HG03520 (cell line): Measurements from ENCODE around the gene POLN.

Experiments used
- ATAC-seq: cut with Tn5 transposase; IDR thresholded peaks from one replicate; pipeline ENCODE4 v1.9.1; 2021; ENCODE audit warnings: mild to moderate bottlenecking, moderate library complexity; ENCODE audit not compliant: unreplicated experiment

The POLN gene

DNA sequence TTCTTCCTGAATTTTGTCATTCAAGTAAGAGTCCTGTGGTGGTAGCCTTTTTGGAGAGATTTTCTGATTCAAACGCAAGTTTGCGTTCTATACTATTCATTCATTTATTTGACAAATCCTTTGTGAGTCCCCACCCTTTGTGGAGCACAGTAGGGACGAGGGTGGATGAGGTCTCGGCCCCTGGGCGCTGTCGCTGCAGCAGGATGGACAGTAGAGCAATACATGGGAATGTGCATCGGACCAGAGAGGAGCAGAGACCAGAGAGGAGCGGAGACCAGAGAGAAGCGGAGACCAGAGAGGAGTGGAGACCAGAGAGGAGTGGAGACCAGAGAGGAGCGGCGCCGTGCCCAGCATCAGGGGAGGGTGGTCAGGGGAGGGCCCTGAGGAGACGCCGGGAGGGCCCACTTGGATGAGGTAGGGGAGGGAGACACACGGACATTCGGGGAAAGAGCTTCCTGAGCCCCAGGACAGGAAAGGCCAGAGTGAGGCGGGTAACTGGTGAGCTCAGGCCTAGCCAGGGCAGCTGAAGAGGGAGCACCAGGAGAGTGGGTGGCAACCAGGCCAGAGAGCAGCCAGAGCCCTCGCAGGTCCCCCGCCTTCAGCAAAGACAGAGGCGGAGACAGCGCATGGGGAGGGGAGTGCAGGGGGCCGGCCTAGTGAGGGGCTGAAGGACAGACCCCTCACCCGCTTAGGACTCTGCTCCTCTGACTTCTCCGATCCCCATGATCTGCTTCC is 115.4 kb downstream of the POLN start:
- ATAC-seq, result no peak

DNA sequence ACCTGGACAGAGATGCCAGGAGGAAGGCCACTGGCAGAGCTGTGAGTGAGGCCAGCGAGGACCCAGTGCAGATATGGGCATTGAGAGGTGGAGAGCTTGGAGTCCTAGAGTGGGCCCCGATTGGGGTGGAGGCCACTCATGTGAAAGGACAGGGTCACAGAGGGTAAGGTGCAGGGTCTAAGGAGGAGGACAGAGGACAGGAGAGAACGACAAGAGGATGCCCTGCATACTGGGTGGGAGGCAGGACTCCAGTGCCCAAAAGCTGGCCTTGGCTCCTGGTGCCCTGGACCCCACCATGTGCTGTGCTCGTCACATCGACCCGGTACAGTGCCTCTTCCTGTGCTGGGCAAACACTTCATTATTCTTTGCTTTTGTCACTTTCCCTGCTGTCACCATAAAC is 116.1 kb downstream of the POLN start:
- ATAC-seq, result no peak

DNA sequence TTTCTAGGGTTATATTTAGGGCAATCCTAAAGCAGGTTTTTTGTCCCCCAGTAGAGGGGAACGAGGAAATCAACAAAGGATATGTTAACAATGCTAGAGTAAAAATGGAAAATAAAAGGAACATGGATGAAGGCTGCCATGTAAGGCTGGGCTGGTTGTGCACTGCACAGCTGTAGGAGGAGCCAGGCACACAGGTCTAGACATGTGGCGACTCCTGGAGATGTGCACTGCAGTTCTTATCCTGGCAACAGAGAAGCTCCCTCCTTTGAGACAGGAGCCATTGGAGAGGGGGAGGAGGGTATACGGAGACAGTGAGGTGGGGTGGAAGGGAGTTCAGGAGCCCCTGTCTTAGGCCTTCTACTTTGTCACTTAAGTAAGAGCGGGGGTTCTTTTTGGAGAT is 116.9 kb downstream of the POLN start:
- ATAC-seq, result no peak

DNA sequence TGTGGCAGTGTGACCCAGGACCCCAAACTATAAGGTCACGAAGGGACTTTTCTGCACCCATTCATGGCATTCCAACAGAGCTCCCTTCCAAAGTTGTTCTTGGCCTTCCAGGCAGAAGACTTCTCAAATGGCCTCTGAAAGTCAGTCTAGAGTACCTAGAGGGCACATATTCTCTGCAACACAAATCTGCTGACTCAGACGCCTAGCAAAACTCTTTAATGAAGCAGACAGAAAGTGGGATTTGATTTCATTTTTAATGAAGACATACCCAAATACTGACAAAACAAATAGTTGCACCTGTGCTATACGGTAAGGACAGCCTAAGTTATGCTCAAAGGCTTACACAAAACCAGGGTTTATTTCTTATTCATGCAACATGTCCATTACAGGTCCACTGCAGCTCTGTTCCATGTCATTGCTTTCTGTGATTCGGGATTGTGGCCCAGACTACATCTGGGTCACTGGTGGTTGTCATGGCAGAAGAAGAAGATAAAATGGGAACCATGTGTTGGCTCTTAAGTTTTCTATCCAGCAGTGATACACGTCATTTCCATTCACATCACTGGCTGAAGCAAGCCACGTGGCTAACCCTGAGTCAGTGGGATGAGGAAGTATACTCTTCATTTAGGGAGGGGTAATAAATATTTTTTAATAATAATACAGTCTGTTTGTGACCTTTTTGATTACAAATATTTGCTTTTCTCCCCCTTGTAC is 125.1 kb downstream of the POLN start:
- ATAC-seq, result no peak

DNA sequence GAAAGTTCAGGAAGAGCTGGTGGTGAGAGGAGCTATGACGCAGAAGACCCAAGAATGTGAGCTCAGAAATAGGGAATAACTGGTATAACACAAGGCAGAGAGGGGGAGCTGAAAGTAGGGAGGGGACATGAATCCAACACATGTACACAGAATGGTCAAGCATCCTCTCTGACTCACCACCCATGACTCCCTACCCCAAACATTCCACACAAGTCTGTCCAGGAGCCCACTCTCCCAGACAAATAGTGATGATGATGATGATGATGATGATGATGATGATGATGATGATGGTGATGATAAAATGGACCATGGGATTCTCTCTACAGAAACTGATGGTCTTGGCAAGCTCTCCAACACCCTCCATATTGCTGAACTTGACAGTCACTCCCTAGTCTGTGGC is 136.4 kb downstream of the POLN start:
- no peak for ATAC-seq

DNA sequence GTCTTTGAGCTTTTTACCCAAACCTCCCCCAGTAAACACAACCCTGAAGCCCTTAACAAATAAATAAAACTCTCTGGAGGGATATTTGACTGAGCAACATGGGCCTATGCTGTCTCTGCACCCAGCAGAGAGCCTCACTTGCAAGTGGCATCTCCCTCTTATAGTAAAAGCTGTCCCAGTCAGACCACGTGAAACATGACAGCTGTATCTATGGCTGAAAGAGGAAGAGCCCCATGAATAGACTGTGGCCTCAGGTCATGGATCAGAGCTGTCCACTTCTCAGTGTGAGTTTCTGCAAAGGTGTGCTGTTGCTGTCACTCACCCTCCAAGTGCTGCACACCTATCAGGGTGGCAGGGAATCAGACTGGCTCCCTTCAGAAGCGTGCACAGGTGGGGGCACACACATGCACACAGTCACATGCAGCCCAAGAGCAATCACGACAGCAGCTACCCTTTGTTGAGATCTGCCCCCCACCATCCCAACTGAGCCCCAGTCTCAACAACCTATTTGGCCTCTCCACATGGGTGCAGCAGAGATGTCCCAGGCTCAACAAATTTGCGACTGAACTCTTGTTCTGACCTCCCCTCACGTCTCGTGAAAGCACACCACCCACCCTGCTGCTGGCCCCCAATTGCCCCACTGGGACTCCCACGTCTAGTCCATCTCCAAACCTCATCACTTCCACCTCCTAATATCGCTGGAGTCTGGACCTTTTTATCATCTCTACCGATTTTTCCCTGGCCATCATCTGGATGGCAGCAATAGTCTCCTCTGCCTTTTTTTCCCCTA is 137.2 kb downstream of the POLN start:
- no peak for ATAC-seq

DNA sequence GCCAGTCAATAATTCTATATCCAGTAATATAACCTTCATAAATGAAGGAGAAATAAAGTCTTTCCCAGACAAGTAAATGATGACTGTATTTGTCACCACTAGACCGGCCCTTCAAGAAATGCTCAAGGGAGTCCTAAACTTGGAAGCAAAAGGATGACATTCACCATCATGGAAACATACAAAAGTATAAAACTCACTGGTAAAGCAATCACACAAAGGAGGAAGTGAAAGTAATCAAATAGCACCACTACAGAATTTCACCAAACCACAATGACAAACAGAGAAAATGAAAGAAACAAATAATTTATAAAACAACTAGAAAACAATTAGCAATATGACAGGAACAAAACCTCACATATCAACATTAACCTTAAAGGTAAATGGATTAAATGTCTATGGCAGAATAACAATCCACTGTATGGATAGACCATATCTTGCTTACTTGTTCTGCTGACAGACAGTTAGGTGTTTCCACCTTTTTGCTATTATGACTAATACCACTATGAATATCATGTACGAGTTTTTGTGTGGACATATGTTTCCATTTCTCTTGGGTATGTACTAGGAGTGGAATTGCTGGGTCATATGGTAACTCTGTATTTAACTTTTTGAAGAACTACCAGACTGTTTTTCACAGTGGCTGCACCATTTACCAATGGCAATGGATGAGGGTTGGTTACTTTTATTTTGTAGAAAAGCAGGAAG is 137.9 kb downstream of the POLN start:
- no peak for ATAC-seq

DNA sequence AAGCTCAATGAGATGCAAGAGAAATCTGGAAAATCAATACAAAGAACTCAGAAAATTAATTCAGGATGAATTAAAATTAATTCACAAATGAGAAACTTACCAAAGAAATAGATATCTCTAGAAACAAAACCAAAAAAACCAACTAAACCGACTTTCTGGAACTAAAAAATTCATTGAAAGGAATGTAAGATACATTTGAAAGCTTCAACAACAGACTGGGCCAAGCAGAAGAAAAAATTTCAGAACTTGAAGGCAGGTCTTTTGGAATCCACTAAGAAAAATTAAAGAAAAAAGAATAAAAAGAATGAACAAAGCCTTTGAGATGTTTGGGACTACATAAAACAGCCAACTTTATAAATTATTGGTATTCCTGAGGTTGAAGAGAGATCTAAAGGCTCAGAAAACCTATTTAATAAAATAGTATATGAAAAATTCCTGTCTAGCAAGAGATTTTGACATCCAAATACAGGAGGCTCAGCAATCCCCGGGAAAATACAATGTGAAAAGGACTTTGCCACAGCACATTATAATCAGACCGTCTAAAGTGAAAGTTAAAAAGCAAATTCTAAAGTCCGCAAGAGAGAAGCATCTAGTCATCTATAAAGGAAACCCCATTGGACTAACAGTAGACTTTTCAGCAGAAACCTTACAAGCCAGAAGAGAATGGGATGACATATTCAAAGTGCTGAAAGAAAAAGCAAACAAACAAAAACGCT is 138.6 kb downstream of the POLN start:
- ATAC-seq, result no peak

DNA sequence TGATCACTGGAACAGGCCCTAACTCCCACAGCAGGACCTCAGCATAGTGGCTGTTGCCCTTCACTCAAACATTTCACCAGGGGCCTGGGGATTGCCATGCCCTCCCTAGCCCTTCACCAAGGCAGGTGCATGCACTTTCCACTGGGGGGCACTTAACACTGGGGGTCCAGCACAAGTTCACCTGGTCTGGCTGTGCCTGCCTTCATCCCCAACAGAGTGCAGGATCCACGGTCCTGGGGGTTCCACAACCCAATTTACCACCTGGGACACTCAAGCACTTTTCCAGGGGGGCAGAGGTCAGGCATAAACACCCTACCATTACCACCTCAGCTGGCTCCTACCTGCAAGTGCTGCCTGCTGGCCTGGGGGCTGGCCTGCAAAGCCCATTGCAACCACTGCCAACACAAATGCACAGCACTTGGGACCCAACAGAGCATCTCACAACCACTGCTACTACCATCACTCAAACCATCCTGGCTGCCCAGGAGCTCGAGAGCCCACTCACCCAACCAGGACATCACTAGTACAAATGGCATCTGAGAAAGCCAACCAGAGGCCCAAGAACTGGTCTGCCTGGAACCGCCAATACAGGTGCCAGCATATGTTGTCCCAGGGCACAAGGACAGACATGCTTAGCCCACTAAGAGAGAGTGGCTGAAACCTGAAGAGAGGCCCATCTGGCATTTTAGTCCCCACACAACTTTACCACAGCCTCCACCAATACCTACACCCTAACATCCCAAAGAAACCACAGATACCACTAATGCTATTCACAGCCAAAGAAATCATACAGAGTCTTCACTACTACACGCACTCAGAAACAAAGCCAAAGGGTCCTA is 139.7 kb downstream of the POLN start:
- ATAC-seq, result no peak

DNA sequence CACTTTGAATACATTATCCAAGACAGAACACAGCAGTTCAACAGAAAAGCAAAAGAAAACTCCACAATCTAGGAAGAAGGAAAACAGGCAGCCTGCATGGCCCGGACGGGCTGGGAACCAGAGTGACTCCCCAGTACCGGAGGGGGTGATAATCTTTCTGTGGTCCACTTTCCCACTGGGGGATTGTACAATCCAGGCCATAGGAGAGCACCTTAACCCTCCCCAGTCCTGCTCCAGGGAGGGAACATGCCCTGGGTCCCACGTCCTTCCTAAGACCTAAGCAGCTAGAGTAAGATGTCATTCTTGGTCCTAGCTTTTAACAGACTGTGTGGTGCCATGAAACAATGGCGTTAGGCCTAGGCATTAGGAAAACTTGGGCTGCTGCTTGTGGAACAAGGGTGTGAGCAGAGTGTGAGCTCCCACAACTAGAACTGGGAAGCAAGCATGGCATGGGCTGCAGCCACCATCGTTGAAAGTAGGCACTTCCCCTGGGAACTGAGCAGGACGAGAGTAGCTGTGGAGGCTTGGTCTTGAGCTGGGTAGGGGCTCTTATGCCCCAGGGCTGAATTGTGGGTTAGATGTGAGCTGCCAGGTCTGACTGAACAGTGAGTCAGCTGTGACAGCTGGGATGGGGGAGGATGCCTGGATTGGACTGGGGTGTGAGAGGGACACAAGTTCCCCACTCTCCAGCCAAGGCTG is 140.4 kb downstream of the POLN start:
- ATAC-seq, result no peak

DNA sequence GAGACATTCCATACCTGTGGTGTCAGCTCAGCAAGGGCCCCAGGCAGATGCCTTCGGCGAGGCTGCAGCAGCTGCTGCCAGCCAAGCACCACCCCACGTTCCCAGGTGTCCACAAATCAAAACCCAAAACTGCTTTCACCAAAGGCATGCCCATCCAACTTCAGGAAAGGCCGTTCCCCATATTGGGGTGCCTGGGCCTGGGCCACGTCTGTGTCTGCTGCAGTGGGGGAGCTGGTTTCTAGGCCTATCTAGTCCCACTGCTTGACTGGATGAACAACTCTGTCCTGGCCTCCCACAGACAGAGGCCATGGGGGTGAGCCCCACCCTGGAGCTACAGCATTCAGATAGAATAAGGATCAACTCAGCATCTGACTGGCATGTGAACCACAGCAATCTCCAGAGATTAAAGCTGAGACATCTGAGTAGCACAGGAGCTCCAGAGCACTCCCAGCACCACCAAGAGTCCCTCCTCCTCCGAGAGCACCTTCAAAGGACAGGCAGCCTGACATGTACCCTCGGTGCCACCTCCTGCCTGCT is 145.8 kb downstream of the POLN start:
- no peak for ATAC-seq

DNA sequence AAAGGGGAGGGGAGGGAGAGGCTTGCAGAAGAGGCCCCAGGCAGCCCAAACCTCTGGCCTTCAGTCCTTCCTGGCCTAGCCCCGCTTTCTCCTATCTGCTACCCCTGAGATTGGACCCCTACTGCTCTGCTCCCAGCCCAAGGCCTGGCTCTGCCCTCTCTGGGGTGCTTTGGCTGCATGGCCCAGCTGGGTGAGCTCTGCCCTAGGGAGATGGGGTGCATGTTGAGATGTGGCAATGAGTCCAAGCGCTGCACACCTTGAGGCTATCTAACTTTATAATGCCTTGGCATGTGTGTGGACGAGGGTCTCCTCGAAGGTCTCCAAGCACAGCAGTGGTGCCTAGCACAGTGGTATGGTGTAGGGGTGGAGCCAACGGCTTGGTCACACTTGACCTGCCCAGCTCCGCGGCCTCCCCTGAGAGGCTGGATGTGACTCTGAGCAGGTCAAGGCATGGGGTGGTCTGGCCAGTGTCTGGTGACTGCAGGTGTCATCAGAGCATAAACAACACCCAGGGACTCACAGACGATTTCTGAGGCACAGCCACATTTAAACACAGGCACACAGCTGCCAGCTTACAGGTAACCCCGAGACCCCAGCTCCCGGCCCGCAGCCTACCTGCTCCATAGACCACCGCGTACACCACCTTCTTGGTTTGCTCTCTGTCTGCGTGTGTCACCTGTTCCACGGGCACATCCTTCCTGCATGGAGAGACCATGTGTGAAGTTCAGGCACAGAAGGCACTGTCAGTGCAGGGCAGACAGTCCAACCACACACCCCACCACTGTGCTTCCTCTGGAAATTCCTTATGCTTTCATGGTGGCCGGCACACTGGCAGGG is 146.5 kb downstream of the POLN start:
- ATAC-seq, result no peak

DNA sequence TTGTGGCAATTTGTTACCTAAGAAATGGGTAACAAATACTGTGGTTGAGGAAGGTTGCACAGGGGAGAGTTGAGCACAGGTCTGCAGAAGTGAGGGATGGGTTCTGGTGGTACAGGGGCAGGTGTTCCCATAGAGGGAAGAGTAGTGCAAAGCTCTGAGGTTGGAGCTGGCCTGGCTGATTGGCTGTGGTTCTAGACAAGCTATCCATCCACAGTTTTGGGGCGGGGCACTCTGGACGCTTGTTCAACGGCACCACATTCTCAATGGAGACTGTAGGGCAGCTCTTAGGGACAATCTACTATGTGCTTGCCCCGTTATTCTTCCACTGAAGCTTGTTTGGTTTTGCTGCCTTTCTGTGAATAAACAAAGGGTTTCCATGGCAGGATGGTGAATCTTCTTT is 147.4 kb downstream of the POLN start:
- no peak for ATAC-seq

DNA sequence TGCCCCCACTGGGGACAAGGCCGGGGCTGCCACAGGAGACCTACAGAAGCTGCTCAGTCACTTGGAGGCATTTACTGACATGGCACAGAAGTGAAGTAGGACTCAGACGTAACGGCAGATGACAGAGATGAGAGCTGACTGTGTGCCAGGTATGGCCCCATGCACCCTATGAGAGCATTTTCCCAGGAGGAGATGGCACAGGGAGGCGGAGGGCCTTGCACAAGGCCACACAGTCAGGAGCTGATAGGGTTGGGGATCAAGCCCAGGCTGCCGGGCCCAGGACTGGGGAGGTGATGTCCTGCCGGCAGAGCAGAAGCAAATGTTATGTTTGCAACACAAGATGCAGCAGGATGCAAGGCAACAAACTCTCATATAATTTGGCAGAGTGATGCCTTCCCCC is 148.7 kb downstream of the POLN start:
- ATAC-seq, result no peak

DNA sequence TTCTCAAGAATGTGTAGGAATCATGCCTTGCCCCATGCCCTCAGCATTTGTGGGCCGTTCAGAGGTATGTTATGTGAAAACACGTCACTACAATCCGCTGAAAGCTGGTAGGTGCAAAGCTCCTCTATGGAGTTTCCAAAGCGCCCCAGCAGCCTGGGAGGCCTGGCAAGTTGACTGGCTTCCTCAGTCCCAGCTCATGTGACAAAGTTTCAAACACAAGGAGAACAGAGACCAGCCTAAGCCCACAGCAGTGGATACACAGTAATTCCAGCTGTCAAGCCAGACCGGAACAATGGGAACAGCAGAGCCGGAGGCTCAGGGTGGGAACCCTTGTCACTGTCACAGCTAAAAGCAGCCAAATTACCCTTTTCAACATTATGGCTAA is 149.3 kb downstream of the POLN start:
- no peak for ATAC-seq

DNA sequence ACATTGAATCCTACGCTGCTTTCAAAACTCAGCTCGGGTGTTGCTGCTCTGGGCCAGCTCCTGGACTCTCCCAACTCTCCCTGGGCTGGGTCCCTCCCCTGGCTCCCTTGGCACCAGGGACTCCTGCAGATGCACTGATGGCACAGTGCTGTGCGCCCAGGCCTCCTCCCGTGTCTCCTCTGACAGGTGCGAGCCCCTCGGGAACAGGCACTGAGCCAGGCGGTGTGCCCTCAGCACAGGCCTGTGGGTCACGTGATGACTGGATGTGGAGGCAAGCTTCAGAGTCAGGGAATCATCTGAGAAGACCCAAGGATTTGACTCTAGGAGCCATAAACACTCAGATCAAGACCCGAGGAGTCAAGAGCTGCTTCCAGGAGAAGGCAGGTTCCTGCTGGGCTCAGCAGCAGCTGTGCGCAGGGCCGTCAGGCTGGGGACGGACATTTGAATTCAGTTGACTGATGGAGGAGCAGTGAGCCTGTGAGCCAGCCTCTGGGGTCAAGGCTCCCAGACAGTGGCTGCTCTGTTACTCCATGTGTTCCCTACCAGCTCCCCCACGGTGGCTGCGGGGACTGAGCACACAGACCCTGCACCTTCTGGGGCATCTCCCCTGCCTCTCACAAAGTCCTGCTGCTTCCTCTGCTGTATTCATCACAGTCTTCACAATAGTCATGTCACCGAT is 149.8 kb downstream of the POLN start:
- no peak for ATAC-seq

DNA sequence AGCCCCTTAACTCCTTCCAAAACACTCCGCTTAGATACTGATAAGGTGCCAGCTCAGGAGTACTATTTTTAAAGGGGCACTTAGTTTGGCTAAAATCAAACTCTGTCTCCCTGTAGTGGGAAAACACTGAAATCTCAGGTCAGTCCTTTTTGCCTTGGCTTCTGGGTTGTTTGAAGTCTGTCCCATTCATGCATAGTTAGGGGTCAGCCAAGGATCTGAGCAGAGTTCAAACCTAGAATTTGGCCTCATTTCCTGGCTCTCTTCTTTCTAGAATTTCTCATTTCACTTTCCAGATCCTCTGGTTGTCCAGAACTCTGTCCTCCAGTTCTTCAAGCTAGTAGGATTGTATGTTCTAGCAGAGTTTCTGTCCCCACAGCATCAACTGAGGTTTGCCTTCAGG is 151.3 kb downstream of the POLN start:
- no peak for ATAC-seq
